Prostate gland (tissue), 2 donors: ENCODE data around the gene HCFC1. TPM values are rescaled to one million over a fixed set of nuclear protein-coding genes. Genes with fewer than 3 reads are reported as not detected.

ENCODE experiments used
- DNase-seq: peaks from one replicate; pipeline ENCODE4 v3.0.0-alpha.2; 2019; ENCODE audit warnings: low spot score
- H3K27ac ChIP-seq, 2 donors: fragments of 200-600 bp; sonication (generic); 2 replicates each; pipeline ENCODE4 v1.5.1; 2017 to 2019
- H3K27me3 ChIP-seq: fragments of 200-600 bp; sonication (generic); replicated peaks from 2 replicates; pipeline ENCODE4 v1.5.1; 2019; ENCODE audit not compliant: insufficient read depth
- H3K36me3 ChIP-seq, 2 donors: fragments of 200-600 bp; sonication (generic); 1 replicate in 1 of 2; 2 replicates in 1 of 2; pipeline versions ENCODE4 v1.5.1 to v1.8.1; 2017 to 2019
- H3K4me1 ChIP-seq: fragments of 200-600 bp; sonication (generic); replicated peaks from 2 replicates; pipeline ENCODE4 v1.5.1; 2019
- H3K4me3 ChIP-seq, 2 donors: fragments of 200-600 bp; sonication (generic); 2 replicates each; pipeline ENCODE4 v1.5.1; 2017 to 2019
- H3K9me3 ChIP-seq: fragments of 200-600 bp; sonication (generic); 2 replicates; pipeline ENCODE4 v1.5.1; 2017
- POLR2A ChIP-seq: fragments of 450-650 bp; IDR thresholded peaks from one replicate; pipeline ENCODE4 v1.6.1; 2016; ENCODE audit warnings: antibody characterized with exemption, mild to moderate bottlenecking
- POLR2AphosphoS5 ChIP-seq: sonication (generic); formaldehyde crosslinking; IDR thresholded peaks from one replicate; pipeline ENCODE4 v1.6.1; 2017; ENCODE audit warnings: antibody characterized with exemption
- WGBS: methylation state at CpG from one replicate; pipeline ENCODE4 v1.1.5; 2018; 5-methylcytosine and 5-hydroxymethylcytosine counted together
- intact Hi-C: fragments of 100-400 bp; cut with DNase I; formaldehyde crosslinking; loops from one replicate; pipeline ENCODE4 v1.14.2; 2022
- total RNA-seq, 2 donors: library from RNA; depleted of rRNA; stranded (reverse); fragments of >200 nt; gene quantifications; one replicate each; pipeline ENCODE4 v1.1.0, GENCODE V29; 2016
- TF ChIP-seq, protein P1 (sequence below), 4 experiments: fragments of 200-600 bp in 2 of 4; fragments of 450-650 bp in 2 of 4; sonication (generic) in 2 of 4; IDR thresholded peaks; 1 replicate in 3 of 4; 2 replicates in 1 of 4; pipeline ENCODE4 v1.5.1; 2016 to 2019; ENCODE audit warnings: antibody characterized with exemption in 4 of 4, mild to moderate bottlenecking in 2 of 4, moderate library complexity in 2 of 4

Gene HCFC1
- total RNA-seq, 2 donors from 2014 or later, result 67.7 to 115 TPM

DNA sequence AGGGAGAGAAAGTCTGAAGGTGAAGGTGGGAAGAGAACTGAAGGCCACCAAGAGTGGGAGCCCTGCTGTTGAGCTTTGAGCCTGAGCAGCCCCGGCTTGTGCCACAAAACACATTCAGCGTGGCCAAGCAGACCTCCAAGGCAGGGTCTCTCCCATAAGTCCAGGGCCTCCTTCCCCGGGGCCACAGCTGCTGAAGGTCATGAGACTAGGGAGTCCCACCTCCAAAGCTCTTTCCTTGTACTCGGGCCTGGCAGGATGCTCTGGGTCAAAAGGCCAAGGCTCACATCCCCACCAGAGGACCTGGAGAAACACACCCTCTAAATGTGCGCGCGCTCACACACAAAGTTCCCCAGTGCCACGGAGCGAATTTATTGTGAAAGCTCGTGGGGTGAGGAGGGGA is 42.0 kb downstream of the HCFC1 start:
- intact Hi-C loops, result no loop called here
- H3K4me1 ChIP-seq, result no peaks in the 10 kb centered on the region

DNA sequence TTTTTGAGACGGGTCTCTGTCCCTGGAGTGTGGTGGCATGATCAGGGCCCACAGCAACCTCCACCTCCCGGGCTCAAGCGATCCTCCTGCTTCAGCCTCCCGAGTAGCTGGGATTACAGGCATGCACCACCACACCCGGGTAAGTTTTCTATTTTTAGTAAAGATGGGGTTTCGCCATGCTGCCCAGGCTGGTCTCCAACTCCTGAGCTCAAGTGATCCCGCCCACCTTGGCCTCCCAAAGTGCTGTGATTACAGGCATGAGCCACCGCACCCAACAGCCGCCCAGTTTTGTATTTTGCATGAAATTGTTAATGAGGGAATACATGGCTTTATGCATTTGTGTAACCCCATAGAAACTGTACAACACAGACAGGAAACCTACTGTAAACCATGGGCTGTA is 42.8 kb downstream of the HCFC1 start:
- Histone ChIP-seq H3K4me1 (no peaks in the 10 kb centered on the region), H3K9me3 (no peaks in the 10 kb centered on the region), H3K36me3 (no peaks in the 10 kb centered on the region), H3K4me3 (no peak overlapping the region), H3K27ac (peak overlapping the region; percentile 38 to 42), H3K27me3 (no peaks in the 10 kb centered on the region)
- TF ChIP-seq POLR2AphosphoS5, result no peak
- TF ChIP-seq POLR2A, result no peak
- TF ChIP-seq, protein P1, sequence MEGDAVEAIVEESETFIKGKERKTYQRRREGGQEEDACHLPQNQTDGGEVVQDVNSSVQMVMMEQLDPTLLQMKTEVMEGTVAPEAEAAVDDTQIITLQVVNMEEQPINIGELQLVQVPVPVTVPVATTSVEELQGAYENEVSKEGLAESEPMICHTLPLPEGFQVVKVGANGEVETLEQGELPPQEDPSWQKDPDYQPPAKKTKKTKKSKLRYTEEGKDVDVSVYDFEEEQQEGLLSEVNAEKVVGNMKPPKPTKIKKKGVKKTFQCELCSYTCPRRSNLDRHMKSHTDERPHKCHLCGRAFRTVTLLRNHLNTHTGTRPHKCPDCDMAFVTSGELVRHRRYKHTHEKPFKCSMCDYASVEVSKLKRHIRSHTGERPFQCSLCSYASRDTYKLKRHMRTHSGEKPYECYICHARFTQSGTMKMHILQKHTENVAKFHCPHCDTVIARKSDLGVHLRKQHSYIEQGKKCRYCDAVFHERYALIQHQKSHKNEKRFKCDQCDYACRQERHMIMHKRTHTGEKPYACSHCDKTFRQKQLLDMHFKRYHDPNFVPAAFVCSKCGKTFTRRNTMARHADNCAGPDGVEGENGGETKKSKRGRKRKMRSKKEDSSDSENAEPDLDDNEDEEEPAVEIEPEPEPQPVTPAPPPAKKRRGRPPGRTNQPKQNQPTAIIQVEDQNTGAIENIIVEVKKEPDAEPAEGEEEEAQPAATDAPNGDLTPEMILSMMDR (IDR thresholded peaks at IDR 0.05), result no peak
- DNase-seq, result no peak
- 47% methylated on average over 9 of the region's 9 CpGs for WGBS
- intact Hi-C loops, result no loop called here

More for the DNA sequence above, 42.0 kb downstream of the HCFC1 start:
- TF ChIP-seq POLR2AphosphoS5, result no peak
- no peak for TF ChIP-seq POLR2A
- TF ChIP-seq, protein P1 (IDR thresholded peaks at IDR 0.05), result no peak
- DNase-seq, result no peak
- Histone ChIP-seq H3K36me3 (no peaks in the 10 kb centered on the region), H3K9me3 (no peaks in the 10 kb centered on the region), H3K27ac (no peak overlapping the region), H3K27me3 (no peaks in the 10 kb centered on the region), H3K4me3 (no peak overlapping the region)
- WGBS, result 92% methylated on average over 2 of the region's 10 CpGs

DNA sequence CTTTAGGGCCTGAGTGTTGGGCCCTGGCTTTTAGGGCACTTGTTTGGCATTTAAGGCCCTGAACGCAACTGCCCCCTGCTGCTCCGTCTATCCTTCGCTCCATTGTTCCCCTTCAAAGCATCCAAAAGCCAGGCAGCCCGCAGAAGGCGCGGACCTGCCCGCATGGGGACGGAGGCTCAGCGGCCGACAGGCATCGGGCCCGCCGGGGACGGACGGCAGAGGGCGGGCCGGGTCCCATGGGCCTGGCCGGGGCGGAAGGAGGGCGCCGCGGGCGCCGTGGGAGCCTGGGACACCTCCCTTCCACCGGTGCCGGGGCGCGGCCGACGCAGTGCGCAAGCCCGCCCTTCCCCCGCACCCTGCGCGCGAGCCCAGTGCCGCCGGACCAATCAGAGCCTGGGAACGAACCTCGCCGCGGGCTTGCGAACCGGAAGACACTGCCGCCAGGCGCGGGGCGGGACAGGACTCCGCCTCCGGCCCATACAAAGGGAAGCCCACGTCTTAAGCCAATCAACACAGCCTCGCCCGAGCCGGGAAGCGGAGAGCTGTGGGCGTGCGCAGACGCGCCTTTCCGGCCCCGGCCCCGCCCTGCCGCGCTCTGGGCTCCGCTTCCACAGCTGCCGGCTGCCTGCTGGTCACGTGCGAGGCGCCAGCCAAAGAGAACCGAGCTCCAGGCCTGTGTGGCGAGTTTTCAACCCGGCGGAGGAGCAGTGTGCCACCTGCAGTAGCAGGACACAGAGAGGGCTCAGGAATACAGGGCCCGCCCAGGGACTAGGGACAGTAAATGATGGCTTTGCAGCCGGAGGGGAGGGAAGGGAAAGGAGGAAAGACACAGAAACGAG is 43.5 kb downstream of the HCFC1 start:
- no peaks in the 10 kb centered on the region for H3K36me3 ChIP-seq
- intact Hi-C loops, result no loop called here
- peak overlapping the region; percentile 39 to 45 for H3K4me3 ChIP-seq
- no peaks in the 10 kb centered on the region for H3K9me3 ChIP-seq
- peak; percentile 93 for DNase-seq
- WGBS, result 3% methylated on average over 13 of the region's 76 CpGs
- peak overlapping the region; percentile 88 to 91 for H3K27ac ChIP-seq
- H3K4me1 ChIP-seq, result no peaks in the 10 kb centered on the region
- TF ChIP-seq POLR2AphosphoS5 (no peak), POLR2A (peak; percentile 67)
- TF ChIP-seq, protein P1 (IDR thresholded peaks at IDR 0.05), result peak in 2 of 4 experiments; percentile 25 to 29
- no peaks in the 10 kb centered on the region for H3K27me3 ChIP-seq

DNA sequence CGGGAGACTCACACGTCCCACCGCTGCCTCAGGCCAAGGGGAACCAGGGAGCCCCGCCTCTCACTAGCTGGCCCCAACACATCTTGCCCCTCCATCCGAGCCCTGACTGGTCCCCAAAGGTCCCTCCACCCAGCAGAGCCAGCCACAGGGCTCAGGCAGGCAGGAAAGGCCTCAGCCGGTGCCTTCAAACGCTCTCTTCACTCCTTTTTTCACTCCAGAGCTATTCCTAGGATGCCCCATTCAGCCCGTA is 44.0 kb downstream of the HCFC1 start:
- peak overlapping the region; percentile 88 to 91 for H3K27ac ChIP-seq
- H3K4me3 ChIP-seq, result peak overlapping the region; percentile 39 to 45
- TF ChIP-seq POLR2A (no peak), POLR2AphosphoS5 (no peak)
- TF ChIP-seq, protein P1 (IDR thresholded peaks at IDR 0.05), result no peak
- no peaks in the 10 kb centered on the region for H3K27me3 ChIP-seq
- no peaks in the 10 kb centered on the region for H3K9me3 ChIP-seq
- intact Hi-C loops, result no loop called here
- no peaks in the 10 kb centered on the region for H3K36me3 ChIP-seq
- no peaks in the 10 kb centered on the region for H3K4me1 ChIP-seq
- no peak for DNase-seq
- WGBS, result 0% methylated on average over 4 of the region's 8 CpGs
